Mesenchymal stem cell (in vitro differentiated cells and primary cell): ENCODE results near the gene KBTBD7.

Source experiments
- DNase-seq: peaks from one replicate; pipeline ENCODE4 v3.0.0-alpha.2; 2013
- H2AFZ ChIP-seq: one replicate; pipeline ENCODE4 v1.6.1; 2013; ENCODE audit warnings: low read depth, mild to moderate bottlenecking, control low read depth, inconsistent platforms, low read length, moderate library complexity
- H2AK5ac ChIP-seq: 2 replicates; pipeline ENCODE4 v1.6.1; 2013; ENCODE audit warnings: low read length, moderate library complexity, mild to moderate bottlenecking, inconsistent platforms; ENCODE audit not compliant: severe bottlenecking
- H2BK120ac ChIP-seq: one replicate; pipeline ENCODE4 v1.6.1; 2013; ENCODE audit warnings: low read depth, mild to moderate bottlenecking, inconsistent platforms, low read length, moderate library complexity
- H2BK12ac ChIP-seq, 2 experiments: one replicate each; pipeline ENCODE4 v1.6.1; 2013; ENCODE audit warnings: inconsistent platforms in 2 of 2, low read length in 2 of 2, mild to moderate bottlenecking in 2 of 2, moderate library complexity in 2 of 2, control low read depth in 1 of 2
- H2BK15ac ChIP-seq: one replicate; pipeline ENCODE4 v1.6.1; 2013; ENCODE audit warnings: mild to moderate bottlenecking, low read depth, inconsistent platforms; ENCODE audit not compliant: poor library complexity, severe bottlenecking
- H2BK5ac ChIP-seq: 2 replicates; pipeline ENCODE4 v1.6.1; 2013; ENCODE audit warnings: low read depth, mild to moderate bottlenecking, low read length, control low read depth, inconsistent platforms; ENCODE audit not compliant: poor library complexity, severe bottlenecking
- H3K14ac ChIP-seq, 2 experiments: one replicate each; pipeline ENCODE4 v1.6.1; 2013; ENCODE audit warnings: inconsistent platforms in 2 of 2, low read length in 2 of 2, control low read depth in 1 of 2, mild to moderate bottlenecking in 1 of 2, moderate library complexity in 1 of 2
- H3K18ac ChIP-seq, 2 experiments: one replicate each; pipeline ENCODE4 v1.6.1; 2013; ENCODE audit warnings: inconsistent platforms in 2 of 2, low read length in 2 of 2, control low read depth in 1 of 2, low read depth in 1 of 2, mild to moderate bottlenecking in 1 of 2
- H3K23ac ChIP-seq, 2 experiments: one replicate each; pipeline ENCODE4 v1.6.1; 2013; ENCODE audit warnings: inconsistent platforms in 2 of 2, low read length in 2 of 2, mild to moderate bottlenecking in 2 of 2, moderate library complexity in 2 of 2, control low read depth in 1 of 2
- H3K27ac ChIP-seq: 2 replicates; pipeline ENCODE4 v1.5.1; 2013; ENCODE audit warnings: mild to moderate bottlenecking, moderate library complexity, low read length, control low read depth, inconsistent platforms; ENCODE audit not compliant: poor library complexity, severe bottlenecking
- H3K27me3 ChIP-seq, 2 experiments: 2 replicates each; pipeline versions ENCODE4 v1.6.1 to v1.7.0; 2013; ENCODE audit warnings: low read length in 2 of 2, mild to moderate bottlenecking in 2 of 2, moderate library complexity in 2 of 2, control low read depth in 1 of 2, inconsistent platforms in 1 of 2; ENCODE audit not compliant: control insufficient read depth in 1 of 2, insufficient read depth in 1 of 2
- H3K36me3 ChIP-seq, 2 experiments: 2 replicates each; pipeline versions ENCODE4 v1.6.1 to v1.7.0; 2013; ENCODE audit warnings: low read length in 2 of 2, control low read depth in 1 of 2, inconsistent platforms in 1 of 2, low read depth in 1 of 2, mild to moderate bottlenecking in 1 of 2; ENCODE audit not compliant: insufficient read depth in 2 of 2, control insufficient read depth in 1 of 2
- H3K4ac ChIP-seq, 2 experiments: one replicate each; pipeline ENCODE4 v1.6.1; 2013; ENCODE audit warnings: inconsistent platforms in 2 of 2, low read length in 2 of 2, mild to moderate bottlenecking in 2 of 2, moderate library complexity in 2 of 2, control low read depth in 1 of 2, low read depth in 1 of 2
- H3K4me1 ChIP-seq: 2 replicates; pipeline ENCODE4 v1.6.1; 2013; ENCODE audit warnings: low read depth, low read length, control low read depth; ENCODE audit not compliant: control insufficient read depth, insufficient read depth
- H3K4me2 ChIP-seq: 2 replicates; pipeline ENCODE4 v1.6.1; 2013; ENCODE audit warnings: low read length, mild to moderate bottlenecking, inconsistent platforms; ENCODE audit not compliant: poor library complexity, severe bottlenecking
- H3K4me3 ChIP-seq, 2 experiments: 2 replicates each; pipeline versions ENCODE4 v1.5.1 to v1.7.0; 2013; ENCODE audit warnings: low read length in 2 of 2, mild to moderate bottlenecking in 2 of 2, control low read depth in 1 of 2, low read depth in 1 of 2; ENCODE audit not compliant: insufficient read depth in 1 of 2
- H3K79me1 ChIP-seq: replicated peaks from 2 replicates; pipeline ENCODE4 v1.6.1; 2013; ENCODE audit warnings: mild to moderate bottlenecking, control low read depth, low read length, inconsistent platforms; ENCODE audit not compliant: poor library complexity, severe bottlenecking
- H3K9ac ChIP-seq: 2 replicates; pipeline ENCODE4 v1.7.0; 2013; ENCODE audit warnings: mild to moderate bottlenecking, low read length, moderate library complexity
- H3K9me3 ChIP-seq: 2 replicates; pipeline ENCODE4 v1.7.0; 2013; ENCODE audit warnings: mild to moderate bottlenecking, low read length; ENCODE audit not compliant: control insufficient read depth
- H4K8ac ChIP-seq: one replicate; pipeline ENCODE4 v1.6.1; 2013; ENCODE audit warnings: inconsistent platforms, mild to moderate bottlenecking, low read length, moderate library complexity
- H4K91ac ChIP-seq: one replicate; pipeline ENCODE4 v1.6.1; 2013; ENCODE audit warnings: mild to moderate bottlenecking, low read length, inconsistent platforms
- WGBS: methylation state at CpG from one replicate; pipeline ENCODE4 v1.1.7; 2013; ENCODE audit warnings: mixed read lengths; 5-methylcytosine and 5-hydroxymethylcytosine counted together

KBTBD7 gene

DNA sequence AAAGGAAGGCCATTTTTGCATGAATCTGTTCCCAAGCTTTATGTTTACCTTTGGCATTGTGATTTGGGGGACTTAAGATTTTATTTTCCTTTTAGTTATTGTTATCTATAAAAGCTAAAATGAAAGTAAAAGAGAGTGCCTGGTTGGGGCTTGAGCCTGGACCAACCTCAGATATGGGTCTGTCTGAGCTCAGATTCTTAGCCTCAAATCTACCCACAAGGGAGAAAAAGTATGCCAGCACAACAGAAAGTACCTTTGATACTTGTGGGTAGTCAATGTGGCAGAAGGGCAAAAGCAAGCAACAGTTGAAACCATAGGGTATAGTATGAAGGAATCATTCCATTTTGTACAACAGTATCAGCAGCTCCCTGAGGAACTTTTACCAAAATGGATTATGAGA lies 35.2 kb downstream of the KBTBD7 start:
- Histone ChIP-seq H3K9me3 (no peaks in the 10 kb centered on the region), H3K14ac (no peak overlapping the region), H2BK5ac (no peak overlapping the region), H3K36me3 (no peaks in the 10 kb centered on the region), H3K4me1 (no peaks in the 10 kb centered on the region), H3K27me3 (no peaks in the 10 kb centered on the region), H2BK15ac (no peak overlapping the region), H4K8ac (no peak overlapping the region), H3K9ac (no peak overlapping the region), H3K4me2 (no peak overlapping the region), H2BK120ac (no peak overlapping the region), H3K18ac (no peak overlapping the region), H3K79me1 (no peaks in the 10 kb centered on the region), H3K4me3 (no peak overlapping the region), H2BK12ac (no peak overlapping the region), H2AK5ac (no peak overlapping the region), H3K27ac (no peak overlapping the region), H3K23ac (no peak overlapping the region), H3K4ac (no peak overlapping the region), H4K91ac (no peak overlapping the region), H2AFZ (no peak overlapping the region)
- no peak for DNase-seq

DNA sequence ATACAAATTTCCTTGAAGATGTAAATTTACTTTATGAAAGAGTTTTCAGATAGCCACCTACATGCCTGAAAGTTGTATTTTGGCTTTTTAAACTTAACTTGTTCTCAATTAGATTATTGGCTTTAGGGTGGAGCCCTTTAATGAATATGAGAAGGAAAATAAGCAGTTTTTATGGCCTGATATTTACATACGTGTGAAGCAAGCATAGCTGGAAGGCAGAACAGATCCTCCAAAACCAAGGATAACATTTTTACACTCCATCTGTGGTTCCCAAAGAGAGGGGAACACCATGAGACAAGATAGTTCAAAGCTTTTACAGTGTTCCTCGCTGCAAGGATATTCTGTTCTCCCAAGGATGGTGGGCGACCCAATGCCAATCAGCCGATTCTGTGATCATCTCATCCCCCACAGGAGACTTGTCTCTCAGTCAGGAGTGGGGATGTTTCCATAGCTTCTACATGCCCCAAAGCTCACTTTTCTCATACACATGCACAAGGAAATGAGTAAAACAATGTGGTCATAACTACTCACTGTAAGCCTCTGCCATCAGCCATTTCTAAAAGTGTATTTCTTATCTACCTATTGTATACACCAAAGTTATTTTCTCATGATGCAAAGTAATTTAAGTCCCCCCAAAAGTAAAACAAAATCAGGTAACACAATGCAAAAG lies 37.2 kb downstream of the KBTBD7 start:
- H3K9me3 ChIP-seq, result peaks cover 6% of the 10 kb centered on the region
- DNase-seq, result no peak
- no peaks in the 10 kb centered on the region for H3K4me1 ChIP-seq
- no peaks in the 10 kb centered on the region for H3K36me3 ChIP-seq
- H3K18ac ChIP-seq, result no peak overlapping the region
- no peak overlapping the region for H3K14ac ChIP-seq
- H3K79me1 ChIP-seq, result no peaks in the 10 kb centered on the region
- H3K23ac ChIP-seq, result no peak overlapping the region
- no peak overlapping the region for H2BK5ac ChIP-seq
- H2AFZ ChIP-seq, result no peak overlapping the region
- H2BK12ac ChIP-seq, result no peak overlapping the region
- H4K8ac ChIP-seq, result no peak overlapping the region
- H2AK5ac ChIP-seq, result no peak overlapping the region
- H3K27ac ChIP-seq, result no peak overlapping the region
- no peak overlapping the region for H2BK120ac ChIP-seq
- H2BK15ac ChIP-seq, result no peak overlapping the region
- H3K4ac ChIP-seq, result no peak overlapping the region
- H3K9ac ChIP-seq, result no peak overlapping the region
- H3K4me3 ChIP-seq, result no peak overlapping the region
- H3K4me2 ChIP-seq, result no peak overlapping the region
- 94% methylated on average over 4 of the region's 4 CpGs for WGBS
- no peaks in the 10 kb centered on the region for H3K27me3 ChIP-seq
- H4K91ac ChIP-seq, result no peak overlapping the region

DNA sequence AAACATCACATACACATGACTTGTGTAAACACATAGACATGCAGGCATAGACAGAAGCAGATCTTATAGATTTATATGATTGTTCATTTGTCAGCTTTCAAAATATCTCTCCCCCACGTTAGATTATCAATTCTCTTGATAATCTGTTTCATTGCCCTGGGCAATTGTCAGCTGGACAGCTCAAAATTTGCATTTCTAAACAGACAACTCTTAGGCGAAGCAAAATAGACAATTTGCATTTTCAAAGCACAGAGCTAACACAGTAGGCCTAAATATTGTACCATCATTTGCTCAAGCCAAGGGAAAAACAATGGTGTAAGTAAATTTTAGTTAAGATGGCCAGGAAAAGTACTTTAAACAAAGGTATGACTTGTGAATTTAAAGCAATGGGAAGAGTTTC lies 37.7 kb downstream of the KBTBD7 start:
- H2BK12ac ChIP-seq, result no peak overlapping the region
- H3K27me3 ChIP-seq, result no peaks in the 10 kb centered on the region
- H3K9me3 ChIP-seq, result peaks cover 11% of the 10 kb centered on the region
- no peak overlapping the region for H3K9ac ChIP-seq
- no peak overlapping the region for H2BK15ac ChIP-seq
- no peak overlapping the region for H3K27ac ChIP-seq
- H3K4me3 ChIP-seq, result no peak overlapping the region
- H3K36me3 ChIP-seq, result no peaks in the 10 kb centered on the region
- H2BK120ac ChIP-seq, result no peak overlapping the region
- no peaks in the 10 kb centered on the region for H3K79me1 ChIP-seq
- H3K4me1 ChIP-seq, result no peaks in the 10 kb centered on the region
- no peak overlapping the region for H4K91ac ChIP-seq
- no peak overlapping the region for H2BK5ac ChIP-seq
- H3K23ac ChIP-seq, result no peak overlapping the region
- no peak overlapping the region for H2AK5ac ChIP-seq
- H3K14ac ChIP-seq, result no peak overlapping the region
- no peak overlapping the region for H3K18ac ChIP-seq
- no peak for DNase-seq
- H2AFZ ChIP-seq, result no peak overlapping the region
- no peak overlapping the region for H3K4me2 ChIP-seq
- H3K4ac ChIP-seq, result no peak overlapping the region
- no peak overlapping the region for H4K8ac ChIP-seq
- WGBS, result 50% methylated on average over 2 of the region's 2 CpGs

DNA sequence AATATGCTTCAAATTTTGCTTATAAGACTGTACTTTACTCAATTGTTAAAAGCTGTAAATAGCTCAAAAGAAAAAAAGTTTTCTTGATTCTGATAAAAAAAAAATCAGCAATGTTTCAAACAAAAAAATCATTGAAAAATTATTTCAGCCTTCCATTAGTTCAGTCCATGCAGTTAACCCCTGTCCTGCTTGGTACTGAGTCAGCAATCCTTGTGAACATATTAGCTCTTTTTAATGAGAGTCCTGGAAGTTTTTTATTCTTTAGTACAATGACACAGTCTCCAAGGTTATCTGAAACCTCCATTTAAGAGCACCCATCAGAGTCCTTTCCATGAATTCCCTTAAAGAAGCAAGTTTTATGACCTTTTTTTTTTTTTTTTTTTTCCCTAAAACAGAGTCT lies 40.3 kb downstream of the KBTBD7 start:
- Histone ChIP-seq H3K4me3 (no peak overlapping the region), H3K36me3 (no peaks in the 10 kb centered on the region), H3K18ac (no peak overlapping the region), H2BK12ac (no peak overlapping the region), H3K23ac (no peak overlapping the region), H3K14ac (no peak overlapping the region), H3K27ac (no peak overlapping the region), H3K4me2 (no peak overlapping the region), H2BK15ac (no peak overlapping the region), H3K4ac (no peak overlapping the region), H4K91ac (no peak overlapping the region), H3K79me1 (no peaks in the 10 kb centered on the region), H3K4me1 (no peaks in the 10 kb centered on the region), H2BK5ac (no peak overlapping the region), H2AK5ac (no peak overlapping the region), H4K8ac (no peak overlapping the region), H3K27me3 (no peaks in the 10 kb centered on the region), H3K9me3 (peaks cover 32% of the 10 kb centered on the region), H2BK120ac (no peak overlapping the region), H2AFZ (no peak overlapping the region), H3K9ac (no peak overlapping the region)
- no peak for DNase-seq
